GM23248 (cell line): ENCODE results near the gene ARID1B.

Experiments
- EZH2 ChIP-seq: fragments of 200-600 bp; sonication (generic); IDR thresholded peaks from 2 replicates; pipeline ENCODE4 v1.6.1; 2018; ENCODE audit warnings: antibody characterized with exemption, mild to moderate bottlenecking; ENCODE audit not compliant: insufficient read depth, poor library complexity, severe bottlenecking
- EZH2phosphoT487 ChIP-seq: fragments of 200-600 bp; sonication (generic); IDR thresholded peaks from 2 replicates; pipeline ENCODE4 v1.6.1; 2018; ENCODE audit warnings: antibody characterized with exemption, moderate library complexity, mild to moderate bottlenecking, low read depth; ENCODE audit not compliant: insufficient read depth

DNA sequence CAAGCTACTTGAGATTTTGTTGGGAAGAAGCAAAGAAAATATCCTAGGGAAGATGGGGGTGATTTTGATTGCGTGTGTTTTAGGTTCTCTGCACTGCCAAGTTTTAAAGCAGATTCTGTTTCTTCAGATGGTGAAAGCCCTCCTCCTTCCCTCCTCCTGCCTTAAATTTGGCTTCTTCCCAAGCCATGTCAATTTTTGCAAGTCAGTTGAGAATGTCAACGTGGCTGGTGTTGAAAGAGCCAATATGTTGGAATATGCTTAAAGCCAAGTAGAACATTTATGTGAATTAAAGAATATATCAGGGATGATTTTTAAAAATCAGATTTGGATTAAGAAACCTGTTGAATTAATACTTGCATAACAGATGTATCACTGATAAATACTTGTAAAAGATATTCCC is 270.8 kb downstream of the ARID1B start:
- no peak for TF ChIP-seq EZH2
- TF ChIP-seq EZH2phosphoT487: no peak
